ENCODE results near the gene TDRKH.
"Not testable (repeated sequence)": the region's sequence is repeated elsewhere in the genome, so short reads cannot be mapped to it uniquely, and the experiment has no call there.

Gene TDRKH

DNA sequence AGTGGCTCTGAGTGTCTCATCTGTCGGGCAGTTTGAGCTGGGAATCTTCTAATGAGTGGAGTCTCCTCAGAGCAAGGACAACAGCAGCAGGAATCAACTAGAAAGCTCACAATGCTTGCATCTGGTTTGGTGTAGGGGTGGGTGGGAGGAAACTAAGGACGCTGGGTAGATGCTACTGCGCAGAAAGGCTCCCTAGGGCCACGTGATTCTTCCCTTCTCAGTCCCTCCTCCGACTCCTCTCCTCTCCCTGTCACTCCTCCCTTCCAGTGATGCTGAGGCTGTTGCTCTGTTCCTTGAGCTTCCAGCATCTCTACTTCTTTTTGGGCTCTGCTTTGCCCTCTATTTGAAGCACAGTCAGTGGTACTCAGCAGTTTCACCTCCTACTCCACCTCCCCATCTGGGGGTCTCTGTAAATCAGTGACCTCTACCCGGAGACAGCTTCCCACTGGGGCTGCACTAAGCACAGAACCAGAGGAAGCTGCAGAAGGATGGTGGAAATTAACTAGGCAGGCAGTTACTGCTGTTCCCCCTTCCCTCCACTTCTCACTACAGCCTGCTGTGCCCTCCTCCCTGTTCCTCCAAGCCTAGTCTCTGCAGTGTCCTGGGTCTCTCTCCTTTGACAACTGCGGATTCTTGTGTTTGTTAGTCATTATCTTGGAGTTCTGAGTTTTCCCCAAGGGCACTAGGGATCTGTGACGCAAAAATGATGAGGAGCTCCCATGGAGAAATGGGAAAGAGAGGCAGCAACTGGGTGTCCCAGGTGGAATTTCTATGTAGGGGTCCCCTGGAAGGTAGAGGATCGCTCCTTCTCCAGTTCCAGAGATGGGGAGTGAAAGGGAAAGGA lies 9.1 kb upstream of the TDRKH start:
- H3K4me1 ChIP-seq (ENCODE audit: insufficient read depth, low read length): no peaks in the 10 kb centered on the region

GRCh38 chr1:151798571-151798970 lies 8.3 kb upstream of the TDRKH start:
- Histone ChIP-seq H3K4me1 (ENCODE audit: insufficient read depth, low read length) (no peaks in the 10 kb centered on the region), H3K36me3 (ENCODE audit: insufficient read depth, low read length) (no peaks in the 10 kb centered on the region), H3K4me3 (ENCODE audit: low read depth in 1 of 2, low read length in 2 of 2) (no peak overlapping the region), H3K9ac (ENCODE audit: low read length) (no peak overlapping the region), H3K27me3 (ENCODE audit: control insufficient read depth in 1 of 2, insufficient read depth in 2 of 2, low read length in 2 of 2) (no peaks in the 10 kb centered on the region), H3K9me3 (ENCODE audit: low read length) (no peaks in the 10 kb centered on the region), H3K27ac (ENCODE audit: low read depth, low read length) (no peak overlapping the region)

More for the DNA sequence above, 9.1 kb upstream of the TDRKH start:
- no peak overlapping the region for H3K9ac ChIP-seq (ENCODE audit: low read length)
- no peak overlapping the region for H3K27ac ChIP-seq (ENCODE audit: low read depth, low read length)
- H3K27me3 ChIP-seq (ENCODE audit: control insufficient read depth in 1 of 2, insufficient read depth in 2 of 2, low read length in 2 of 2): no peaks in the 10 kb centered on the region
- H3K4me3 ChIP-seq (ENCODE audit: low read depth in 1 of 2, low read length in 2 of 2): no peak overlapping the region
- H3K9me3 ChIP-seq (ENCODE audit: low read length): no peaks in the 10 kb centered on the region
- no peaks in the 10 kb centered on the region for H3K36me3 ChIP-seq (ENCODE audit: insufficient read depth, low read length)

DNA sequence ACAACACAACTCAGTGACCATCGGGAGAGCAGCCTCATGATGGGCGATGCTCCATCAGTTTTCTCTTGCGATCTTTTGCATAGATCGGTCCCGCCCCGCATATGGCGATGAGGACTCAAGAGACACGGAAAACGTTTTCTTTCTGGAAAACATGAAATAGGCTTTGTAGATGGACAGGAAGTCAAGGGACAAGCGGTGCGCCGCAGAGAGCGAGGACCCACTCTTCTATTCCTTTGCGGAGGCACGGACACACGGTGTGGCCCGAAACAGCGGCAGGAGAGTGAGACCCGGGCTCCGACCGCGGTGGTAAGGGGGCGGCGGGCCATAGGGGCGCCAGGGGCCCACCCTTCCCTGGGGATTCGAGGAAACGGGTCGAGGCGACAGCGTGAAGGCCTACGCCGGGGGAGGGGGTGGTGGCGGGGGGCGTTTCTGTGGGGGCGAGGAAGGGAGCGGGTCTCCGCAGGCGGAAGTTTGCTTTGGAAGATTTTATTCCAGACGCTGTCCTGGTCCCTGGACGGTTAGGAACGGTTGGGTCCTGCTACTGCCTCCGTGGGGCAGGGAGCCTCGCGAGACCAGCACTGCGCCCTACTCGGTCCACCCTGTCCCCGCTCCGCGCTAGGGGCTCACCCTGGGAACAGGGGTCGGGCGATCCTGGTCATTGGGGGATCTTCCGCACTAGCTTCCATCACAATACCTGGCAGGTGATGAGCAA lies 796 bp upstream of the TDRKH start:
- Histone ChIP-seq H3K9ac (ENCODE audit: low read length) (peak overlapping the region; percentile 71), H3K4me1 (ENCODE audit: insufficient read depth, low read length) (peaks cover 7% of the 10 kb centered on the region), H3K36me3 (ENCODE audit: insufficient read depth, low read length) (no peaks in the 10 kb centered on the region), H3K27me3 (ENCODE audit: control insufficient read depth in 1 of 2, insufficient read depth in 2 of 2, low read length in 2 of 2) (no peaks in the 10 kb centered on the region), H3K4me3 (ENCODE audit: low read depth in 1 of 2, low read length in 2 of 2) (peak overlapping the region; percentile 79 to 94), H3K27ac (ENCODE audit: low read depth, low read length) (peak overlapping the region; percentile 82), H3K9me3 (ENCODE audit: low read length) (no peaks in the 10 kb centered on the region)

DNA sequence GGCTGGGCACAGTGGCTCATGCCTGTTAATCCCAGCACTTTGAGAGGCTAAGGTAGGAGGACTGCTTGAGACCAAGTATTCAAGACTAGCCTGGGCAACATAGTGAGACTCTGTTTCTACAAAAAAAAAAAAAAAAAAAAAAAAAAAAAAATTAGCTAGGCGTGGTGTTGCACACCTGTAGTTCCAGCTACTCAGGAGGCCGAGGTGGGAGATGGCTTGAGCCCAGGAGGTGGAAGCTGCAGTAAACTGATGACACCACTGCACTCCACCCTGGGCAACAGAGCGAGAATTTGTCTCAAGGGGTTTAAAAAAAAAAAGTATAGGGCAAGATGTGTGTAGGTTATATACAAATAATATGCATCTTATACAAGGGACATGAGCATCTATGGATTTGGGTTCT lies 2.6 kb downstream of the TDRKH start:
- Histone ChIP-seq H3K9me3 (ENCODE audit: low read length) (no peaks in the 10 kb centered on the region), H3K36me3 (ENCODE audit: insufficient read depth, low read length) (peaks cover under 1% of the 10 kb centered on the region), H3K9ac (ENCODE audit: low read length) (no peak overlapping the region), H3K27me3 (ENCODE audit: control insufficient read depth in 1 of 2, insufficient read depth in 2 of 2, low read length in 2 of 2) (no peaks in the 10 kb centered on the region), H3K4me3 (ENCODE audit: low read depth in 1 of 2, low read length in 2 of 2) (no peak overlapping the region), H3K27ac (ENCODE audit: low read depth, low read length) (no peak overlapping the region), H3K4me1 (ENCODE audit: insufficient read depth, low read length) (peaks cover 7% of the 10 kb centered on the region)

DNA sequence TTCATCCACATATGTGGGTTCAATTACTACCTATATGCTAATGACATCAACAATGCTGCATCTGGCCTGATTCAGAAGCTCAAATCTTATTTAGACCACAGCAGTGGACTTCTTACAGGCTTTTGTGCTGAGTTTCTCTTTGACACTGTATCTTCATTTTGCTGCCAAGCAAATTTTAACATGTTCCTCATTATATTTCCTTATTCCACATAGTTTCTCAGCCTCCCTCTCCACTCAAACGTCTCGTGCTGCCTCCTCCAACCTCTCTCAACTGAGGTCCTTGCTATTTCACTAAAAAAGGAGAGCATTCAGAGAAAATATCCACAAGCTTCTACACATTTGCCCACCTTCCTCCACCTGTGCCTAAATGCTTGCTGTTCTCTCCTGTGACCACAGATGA lies 6.5 kb downstream of the TDRKH start:
- H3K4me3 ChIP-seq (ENCODE audit: low read depth in 1 of 2, low read length in 2 of 2): no peak overlapping the region
- no peak overlapping the region for H3K27ac ChIP-seq (ENCODE audit: low read depth, low read length)
- H3K9ac ChIP-seq (ENCODE audit: low read length): no peak overlapping the region

DNA sequence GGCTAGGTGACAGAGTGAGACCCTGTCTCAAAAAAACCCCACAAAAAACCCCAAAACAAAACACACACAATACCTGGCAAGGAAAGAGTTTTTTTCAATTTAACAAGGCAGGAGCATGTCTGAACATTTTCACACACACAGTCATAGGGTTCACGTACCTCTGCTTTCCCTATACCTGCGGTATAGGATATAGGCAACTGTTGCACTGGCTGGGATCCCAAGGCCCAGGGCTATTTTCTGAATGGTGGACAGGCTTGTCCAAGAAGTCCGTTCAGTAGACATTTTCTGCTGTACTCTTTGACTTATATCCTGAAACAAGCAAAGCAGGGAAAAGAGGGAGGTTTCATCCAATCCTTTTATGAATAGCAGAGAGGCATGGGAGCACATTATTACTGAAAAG lies 7.6 kb downstream of the TDRKH start:
- Histone ChIP-seq H3K4me1 (ENCODE audit: insufficient read depth, low read length) (no peaks in the 10 kb centered on the region), H3K27ac (ENCODE audit: low read depth, low read length) (no peak overlapping the region), H3K27me3 (ENCODE audit: control insufficient read depth in 1 of 2, insufficient read depth in 2 of 2, low read length in 2 of 2) (no peaks in the 10 kb centered on the region), H3K36me3 (ENCODE audit: insufficient read depth, low read length) (peaks cover 25% of the 10 kb centered on the region), H3K9ac (ENCODE audit: low read length) (no peak overlapping the region), H3K4me3 (ENCODE audit: low read depth in 1 of 2, low read length in 2 of 2) (no peak overlapping the region), H3K9me3 (ENCODE audit: low read length) (no peaks in the 10 kb centered on the region)

More for the DNA sequence above, 6.5 kb downstream of the TDRKH start:
- Histone ChIP-seq H3K36me3 (ENCODE audit: insufficient read depth, low read length) (peaks cover 15% of the 10 kb centered on the region), H3K4me1 (ENCODE audit: insufficient read depth, low read length) (no peaks in the 10 kb centered on the region), H3K9me3 (ENCODE audit: low read length) (no peaks in the 10 kb centered on the region), H3K27me3 (ENCODE audit: control insufficient read depth in 1 of 2, insufficient read depth in 2 of 2, low read length in 2 of 2) (no peaks in the 10 kb centered on the region)

GRCh38 chr1:151782026-151782425 lies 8.3 kb downstream of the TDRKH start:
- H3K27ac ChIP-seq (ENCODE audit: low read depth, low read length): not testable (repeated sequence)

DNA sequence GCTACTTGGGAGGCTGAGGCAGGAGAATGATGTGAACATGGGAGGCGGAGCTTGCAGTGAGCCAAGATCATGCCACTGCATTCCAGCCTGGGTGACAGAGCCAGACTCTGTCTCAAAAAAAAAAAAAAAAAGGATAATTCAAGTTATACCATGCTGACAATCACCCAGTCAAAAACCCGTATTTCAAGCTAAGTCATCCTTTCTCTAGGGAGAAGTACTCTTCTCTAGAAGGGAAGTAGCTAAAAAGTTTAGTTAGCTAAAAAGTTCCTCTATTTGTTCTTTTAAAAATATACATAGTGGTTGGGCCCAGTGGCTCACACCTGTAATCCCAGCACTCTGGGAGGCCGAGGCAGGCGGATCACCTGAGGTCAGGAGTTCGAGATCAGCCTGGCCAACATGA lies 9.6 kb downstream of the TDRKH start:
- not testable (repeated sequence) for H3K4me3 ChIP-seq (ENCODE audit: low read depth in 1 of 2, low read length in 2 of 2); H3K9ac ChIP-seq (ENCODE audit: low read length); H3K27ac ChIP-seq (ENCODE audit: low read depth, low read length); H3K27me3 ChIP-seq (ENCODE audit: control insufficient read depth in 1 of 2, insufficient read depth in 2 of 2, low read length in 2 of 2); H3K9me3 ChIP-seq (ENCODE audit: low read length); H3K4me1 ChIP-seq (ENCODE audit: insufficient read depth, low read length)
- H3K36me3 ChIP-seq (ENCODE audit: insufficient read depth, low read length): peaks cover 30% of the 10 kb centered on the region

More at GRCh38 chr1:151782026-151782425, 8.3 kb downstream of the TDRKH start:
- H3K36me3 ChIP-seq (ENCODE audit: insufficient read depth, low read length): peaks cover 25% of the 10 kb centered on the region
- not testable (repeated sequence) for H3K4me1 ChIP-seq (ENCODE audit: insufficient read depth, low read length); H3K4me3 ChIP-seq (ENCODE audit: low read depth in 1 of 2, low read length in 2 of 2); H3K9ac ChIP-seq (ENCODE audit: low read length); H3K9me3 ChIP-seq (ENCODE audit: low read length); H3K27me3 ChIP-seq (ENCODE audit: control insufficient read depth in 1 of 2, insufficient read depth in 2 of 2, low read length in 2 of 2)

DNA sequence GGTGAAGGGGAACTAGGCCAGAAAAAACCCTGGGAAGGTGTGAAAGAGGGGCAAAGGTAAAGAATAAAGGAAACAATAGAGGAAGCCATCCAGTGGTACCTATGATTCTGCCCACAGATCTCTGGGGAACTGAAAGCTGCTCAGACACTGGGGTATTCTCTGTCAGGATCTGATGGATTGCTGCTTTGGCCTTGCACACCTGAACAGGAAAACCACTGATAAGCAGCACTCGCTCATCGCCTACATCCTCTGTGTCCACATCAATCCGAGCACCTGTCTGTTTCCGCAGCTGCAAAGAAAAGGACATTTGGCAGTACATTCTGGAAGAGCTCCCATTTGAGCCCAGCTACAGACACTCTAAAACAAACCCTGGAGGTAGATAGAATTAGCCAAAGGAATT lies 10.4 kb downstream of the TDRKH start:
- Histone ChIP-seq H3K4me1 (ENCODE audit: insufficient read depth, low read length) (no peaks in the 10 kb centered on the region), H3K27ac (ENCODE audit: low read depth, low read length) (no peak overlapping the region), H3K9me3 (ENCODE audit: low read length) (no peaks in the 10 kb centered on the region), H3K27me3 (ENCODE audit: control insufficient read depth in 1 of 2, insufficient read depth in 2 of 2, low read length in 2 of 2) (no peaks in the 10 kb centered on the region), H3K36me3 (ENCODE audit: insufficient read depth, low read length) (peaks cover 39% of the 10 kb centered on the region), H3K4me3 (ENCODE audit: low read depth in 1 of 2, low read length in 2 of 2) (no peak overlapping the region), H3K9ac (ENCODE audit: low read length) (no peak overlapping the region)

- Histone ChIP-seq H3K4me1 (ENCODE audit: insufficient read depth, low read length) (no peaks in the 10 kb centered on the region), H3K9me3 (ENCODE audit: low read length) (no peaks in the 10 kb centered on the region), H3K36me3 (ENCODE audit: insufficient read depth, low read length) (peaks cover 45% of the 10 kb centered on the region), H3K27me3 (ENCODE audit: control insufficient read depth in 1 of 2, insufficient read depth in 2 of 2, low read length in 2 of 2) (no peaks in the 10 kb centered on the region), H3K4me3 (ENCODE audit: low read depth in 1 of 2, low read length in 2 of 2) (no peak overlapping the region), H3K27ac (ENCODE audit: low read depth, low read length) (no peak overlapping the region), H3K9ac (ENCODE audit: low read length) (no peak overlapping the region)
Measured at GRCh38 chr1:151777317-151777716, 13.0 kb downstream of the TDRKH start.

DNA sequence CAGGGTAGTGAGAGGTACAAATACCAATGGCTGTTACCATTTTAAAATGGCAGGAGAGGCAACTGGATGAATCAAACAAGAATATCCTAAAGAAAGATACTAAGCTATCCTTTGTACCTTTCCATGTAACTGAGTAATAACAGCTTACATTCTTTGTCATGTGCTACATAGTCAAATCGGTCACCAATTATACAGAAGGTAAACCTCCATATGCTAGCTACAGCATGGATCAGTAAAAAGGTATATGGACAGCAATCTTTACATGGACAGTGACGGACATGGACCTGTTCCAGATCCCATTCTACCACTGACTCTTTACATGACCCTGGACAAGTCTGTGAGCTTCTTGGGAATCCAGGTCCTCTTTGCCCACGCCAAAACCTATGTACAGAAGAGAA lies 13.6 kb downstream of the TDRKH start:
- H3K27ac ChIP-seq (ENCODE audit: low read depth, low read length): no peak overlapping the region
- H3K27me3 ChIP-seq (ENCODE audit: control insufficient read depth in 1 of 2, insufficient read depth in 2 of 2, low read length in 2 of 2): no peaks in the 10 kb centered on the region
- no peaks in the 10 kb centered on the region for H3K9me3 ChIP-seq (ENCODE audit: low read length)
- H3K36me3 ChIP-seq (ENCODE audit: insufficient read depth, low read length): peaks cover 45% of the 10 kb centered on the region
- H3K9ac ChIP-seq (ENCODE audit: low read length): no peak overlapping the region
- H3K4me3 ChIP-seq (ENCODE audit: low read depth in 1 of 2, low read length in 2 of 2): no peak overlapping the region
- no peaks in the 10 kb centered on the region for H3K4me1 ChIP-seq (ENCODE audit: insufficient read depth, low read length)
